Type B pancreatic cell (in vitro differentiated cells): ENCODE measurements around the gene NOTCH1. TPM values are rescaled to one million over a fixed set of nuclear protein-coding genes. Genes with fewer than 3 reads are reported as not detected.
A peak's percentile ranks its signal among the peaks of the same experiment; 100 is the strongest.

Experiments
- DNase-seq: peaks from one replicate; pipeline ENCODE4 v3.0.0; 2021; ENCODE audit warnings: mixed read lengths; ENCODE audit not compliant: unreplicated experiment; ENCODE audit errors: extremely low spot score
- H3K27ac Mint-ChIP-seq: 2 replicates; pipeline ENCODE4 v1.8.0; 2021; ENCODE audit warnings: mild to moderate bottlenecking, mixed read lengths
- H3K27me3 Mint-ChIP-seq: 2 replicates; pipeline ENCODE4 v1.8.0; 2021; ENCODE audit warnings: mixed read lengths
- H3K36me3 Mint-ChIP-seq: 2 replicates; pipeline ENCODE4 v1.8.0; 2021; ENCODE audit warnings: mixed read lengths
- H3K4me1 Mint-ChIP-seq: one replicate; pipeline ENCODE4 v1.8.0; 2021; ENCODE audit warnings: mixed read lengths; ENCODE audit not compliant: unreplicated experiment
- H3K4me3 Mint-ChIP-seq: 2 replicates; pipeline ENCODE4 v1.8.0; 2021; ENCODE audit warnings: mild to moderate bottlenecking, mixed read lengths
- H3K9me3 Mint-ChIP-seq: 2 replicates; pipeline ENCODE4 v1.8.0; 2021; ENCODE audit warnings: mixed read lengths
- CTCF ChIP-seq: fragments of 200-600 bp; sonication (generic); conservative IDR thresholded peaks from 2 replicates; pipeline ENCODE4 v1.5.0; 2021; ENCODE audit warnings: antibody characterized with exemption, mild to moderate bottlenecking
- total RNA-seq: library from RNA; stranded (reverse); gene quantifications from 2 replicates; pipeline ENCODE4 v1.2.1, GENCODE V29; 2021; ENCODE audit warnings: low replicate concordance

NOTCH1 gene
- total RNA-seq, 1 donor from 2014 or later, result 53.1 TPM

- DNase-seq, result no peak
- Mint-ChIP-seq H3K4me1 (peaks cover 28% of the 10 kb centered on the region), H3K27ac (peak overlapping the region; percentile 92), H3K27me3 (no peaks in the 10 kb centered on the region), H3K36me3 (no peaks in the 10 kb centered on the region), H3K4me3 (no peak overlapping the region), H3K9me3 (no peaks in the 10 kb centered on the region)
- peak; percentile 32 for TF ChIP-seq CTCF
Observed at GRCh38 chr9:136571531-136571930, 25.7 kb upstream of the NOTCH1 start.

GRCh38 chr9:136570916-136571315 is 25.1 kb upstream of the NOTCH1 start:
- no peak for TF ChIP-seq CTCF
- DNase-seq, result no peak
- Mint-ChIP-seq H3K36me3 (no peaks in the 10 kb centered on the region), H3K4me1 (peaks cover 28% of the 10 kb centered on the region), H3K4me3 (no peak overlapping the region), H3K27ac (peak overlapping the region; percentile 82), H3K27me3 (no peaks in the 10 kb centered on the region), H3K9me3 (no peaks in the 10 kb centered on the region)

GRCh38 chr9:136570191-136570845 is 24.5 kb upstream of the NOTCH1 start:
- no peak overlapping the region for H3K4me3 Mint-ChIP-seq
- DNase-seq, result no peak
- H3K27ac Mint-ChIP-seq, result no peak overlapping the region
- peaks cover 32% of the 10 kb centered on the region for H3K4me1 Mint-ChIP-seq
- H3K36me3 Mint-ChIP-seq, result no peaks in the 10 kb centered on the region
- TF ChIP-seq CTCF, result no peak
- no peaks in the 10 kb centered on the region for H3K9me3 Mint-ChIP-seq
- H3K27me3 Mint-ChIP-seq, result no peaks in the 10 kb centered on the region

GRCh38 chr9:136569526-136570148 is 23.8 kb upstream of the NOTCH1 start:
- H3K4me3 Mint-ChIP-seq, result no peak overlapping the region
- H3K9me3 Mint-ChIP-seq, result no peaks in the 10 kb centered on the region
- peak overlapping the region; percentile 22 for H3K27ac Mint-ChIP-seq
- no peaks in the 10 kb centered on the region for H3K36me3 Mint-ChIP-seq
- TF ChIP-seq CTCF, result no peak
- no peak for DNase-seq
- H3K27me3 Mint-ChIP-seq, result no peaks in the 10 kb centered on the region
- H3K4me1 Mint-ChIP-seq, result peaks cover 38% of the 10 kb centered on the region

- H3K27ac Mint-ChIP-seq, result peak overlapping the region; percentile 50
- no peak overlapping the region for H3K4me3 Mint-ChIP-seq
- DNase-seq, result no peak
Observed at GRCh38 chr9:136568288-136569081, 22.6 kb upstream of the NOTCH1 start.

More at GRCh38 chr9:136568288-136569081, 22.6 kb upstream of the NOTCH1 start:
- Mint-ChIP-seq H3K36me3 (no peaks in the 10 kb centered on the region), H3K27me3 (no peaks in the 10 kb centered on the region), H3K9me3 (no peaks in the 10 kb centered on the region), H3K4me1 (peaks cover 38% of the 10 kb centered on the region)
- TF ChIP-seq CTCF, result no peak
